ENCODE results near the gene MYO1D. TPM values are rescaled to one million over a fixed set of nuclear protein-coding genes. Genes with fewer than 3 reads are reported as not detected.

MYO1D gene
- total and polyA plus RNA-seq, 2 experiments from 2014 or later = 34.3 to 43.7 TPM

DNA sequence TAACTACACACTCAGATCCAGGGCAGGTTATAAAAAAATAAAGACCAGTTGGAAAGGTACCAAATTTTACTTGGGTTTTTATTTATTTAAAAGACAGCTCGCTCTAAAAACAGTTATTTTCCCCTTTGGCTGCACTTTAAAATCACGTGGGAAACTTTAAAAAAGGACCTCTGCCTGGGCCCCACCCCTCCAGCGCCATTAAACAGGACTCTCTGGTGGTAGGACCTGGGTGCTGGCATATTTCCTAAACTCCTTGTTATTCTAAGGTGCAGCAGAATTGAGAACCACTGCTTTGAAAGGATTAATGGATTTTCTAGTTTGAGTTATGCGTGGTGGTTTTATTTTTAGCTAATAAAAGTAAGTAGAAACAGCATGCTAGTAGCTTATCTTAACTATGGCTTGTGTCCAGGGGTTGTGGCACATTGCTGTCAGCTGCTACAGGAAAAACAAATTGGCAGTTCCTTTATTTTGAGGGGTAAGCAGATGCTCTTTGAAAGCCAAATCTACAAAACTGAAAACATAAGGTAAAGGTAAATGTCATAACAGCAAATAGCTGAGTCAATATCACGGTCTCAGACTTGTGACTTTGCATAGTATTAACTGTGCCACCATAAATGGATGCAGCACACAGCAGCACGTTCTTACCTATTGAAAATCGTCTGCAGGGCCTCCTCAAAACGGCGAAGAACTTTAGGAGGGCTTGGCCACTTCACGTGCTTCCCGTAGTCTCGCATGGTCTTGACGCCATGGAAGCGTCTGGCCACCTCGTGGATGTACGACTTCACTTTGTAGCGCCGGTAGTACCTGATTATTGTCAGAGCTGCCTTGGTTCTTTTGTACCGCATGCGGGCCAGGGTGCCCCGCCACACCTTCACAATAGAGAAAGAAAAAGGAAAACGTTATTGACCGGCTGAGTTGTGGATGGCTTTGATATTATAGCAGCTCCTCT lies 218.2 kb downstream of the MYO1D start:
- Histone ChIP-seq H3K4me1 (ENCODE audit: low read depth) (no peaks in the 10 kb centered on the region), H3K4me3 (no peak overlapping the region), H3K27me3 (no peaks in the 10 kb centered on the region), H3K27ac (no peak overlapping the region), H3K9me3 (ENCODE audit: low read depth) (no peaks in the 10 kb centered on the region), H3K36me3 (peaks cover 7% of the 10 kb centered on the region)
- no peak for DNase-seq (ENCODE audit: low read depth in 1 of 2, low spot score in 1 of 2)
- TF ChIP-seq, protein P1, sequence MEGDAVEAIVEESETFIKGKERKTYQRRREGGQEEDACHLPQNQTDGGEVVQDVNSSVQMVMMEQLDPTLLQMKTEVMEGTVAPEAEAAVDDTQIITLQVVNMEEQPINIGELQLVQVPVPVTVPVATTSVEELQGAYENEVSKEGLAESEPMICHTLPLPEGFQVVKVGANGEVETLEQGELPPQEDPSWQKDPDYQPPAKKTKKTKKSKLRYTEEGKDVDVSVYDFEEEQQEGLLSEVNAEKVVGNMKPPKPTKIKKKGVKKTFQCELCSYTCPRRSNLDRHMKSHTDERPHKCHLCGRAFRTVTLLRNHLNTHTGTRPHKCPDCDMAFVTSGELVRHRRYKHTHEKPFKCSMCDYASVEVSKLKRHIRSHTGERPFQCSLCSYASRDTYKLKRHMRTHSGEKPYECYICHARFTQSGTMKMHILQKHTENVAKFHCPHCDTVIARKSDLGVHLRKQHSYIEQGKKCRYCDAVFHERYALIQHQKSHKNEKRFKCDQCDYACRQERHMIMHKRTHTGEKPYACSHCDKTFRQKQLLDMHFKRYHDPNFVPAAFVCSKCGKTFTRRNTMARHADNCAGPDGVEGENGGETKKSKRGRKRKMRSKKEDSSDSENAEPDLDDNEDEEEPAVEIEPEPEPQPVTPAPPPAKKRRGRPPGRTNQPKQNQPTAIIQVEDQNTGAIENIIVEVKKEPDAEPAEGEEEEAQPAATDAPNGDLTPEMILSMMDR (IDR thresholded peaks at IDR 0.05; ENCODE audit: low read depth, low read length) = no peak

DNA sequence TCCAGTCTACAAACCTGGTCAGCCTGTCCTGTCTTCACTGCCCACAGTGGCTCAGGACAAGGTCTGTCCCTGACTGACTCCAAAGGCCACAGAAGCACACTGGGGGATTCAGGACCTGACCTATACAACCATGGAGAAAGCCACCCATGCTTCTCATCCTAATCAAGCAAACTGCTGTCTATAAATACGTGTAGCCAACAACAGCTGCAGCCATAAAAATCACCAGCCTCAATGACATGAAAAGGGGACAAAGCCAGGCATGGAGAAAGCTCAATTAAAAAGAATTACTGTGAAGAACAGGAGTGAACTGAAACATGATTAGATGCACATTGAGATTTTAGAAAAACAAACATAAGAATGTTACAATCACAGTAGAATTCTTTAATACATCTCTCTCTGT lies 220.0 kb downstream of the MYO1D start:
- TF ChIP-seq, protein P1 (IDR thresholded peaks at IDR 0.05; ENCODE audit: low read depth, low read length) = no peak
- no peaks in the 10 kb centered on the region for H3K4me1 ChIP-seq (ENCODE audit: low read depth)
- no peak overlapping the region for H3K27ac ChIP-seq

DNA sequence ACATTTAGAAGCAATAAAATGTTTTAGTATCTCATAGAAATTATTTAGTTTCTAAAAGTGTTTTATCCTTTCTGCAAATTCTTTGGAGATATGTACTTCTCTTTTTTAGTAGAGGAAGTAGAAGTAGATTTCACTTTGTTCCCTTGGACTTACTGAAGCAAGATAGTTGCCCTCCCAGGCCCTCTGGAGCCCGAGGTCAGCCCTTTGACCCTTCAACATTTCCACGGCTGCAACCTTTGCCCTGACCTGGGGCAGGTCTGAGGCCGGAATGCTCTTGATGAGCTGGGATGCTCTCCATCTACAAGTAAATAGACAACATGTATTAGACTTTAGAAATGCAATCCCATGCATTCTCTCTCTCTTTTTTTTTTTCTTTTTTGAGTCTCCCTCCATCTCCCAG lies 222.6 kb downstream of the MYO1D start:
- DNase-seq (ENCODE audit: low read depth in 1 of 2, low spot score in 1 of 2) = no peak
- Histone ChIP-seq H3K9me3 (ENCODE audit: low read depth) (no peaks in the 10 kb centered on the region), H3K27me3 (no peaks in the 10 kb centered on the region), H3K4me3 (no peak overlapping the region), H3K36me3 (peaks cover 27% of the 10 kb centered on the region), H3K27ac (no peak overlapping the region), H3K4me1 (ENCODE audit: low read depth) (no peaks in the 10 kb centered on the region)
- TF ChIP-seq, protein P1 (IDR thresholded peaks at IDR 0.05; ENCODE audit: low read depth, low read length) = no peak

More for the DNA sequence above, 220.0 kb downstream of the MYO1D start:
- Histone ChIP-seq H3K36me3 (peaks cover 18% of the 10 kb centered on the region), H3K4me3 (no peak overlapping the region), H3K9me3 (ENCODE audit: low read depth) (no peaks in the 10 kb centered on the region), H3K27me3 (no peaks in the 10 kb centered on the region)
- DNase-seq (ENCODE audit: low read depth in 1 of 2, low spot score in 1 of 2) = no peak

DNA sequence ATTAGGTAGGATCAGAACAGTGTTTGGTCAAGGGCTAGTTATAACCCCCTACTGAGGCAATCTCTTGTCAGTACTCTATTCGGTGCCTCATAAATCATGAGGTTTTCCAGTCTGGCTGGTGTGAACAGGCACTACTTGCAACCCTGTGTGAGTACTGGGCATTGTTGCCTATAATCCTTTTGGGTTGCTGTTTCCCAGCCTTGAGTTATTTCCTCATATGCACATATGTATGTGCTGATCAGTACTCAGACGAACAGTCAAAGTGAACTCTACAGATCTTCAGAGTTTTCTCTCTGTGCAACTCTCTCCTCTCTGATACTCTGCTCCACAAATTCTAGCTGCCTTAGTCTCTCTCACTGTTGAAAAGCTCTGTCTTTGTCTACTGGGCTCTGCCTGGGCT lies 225.8 kb downstream of the MYO1D start:
- Histone ChIP-seq H3K27me3 (no peaks in the 10 kb centered on the region), H3K27ac (no peak overlapping the region), H3K4me3 (no peak overlapping the region), H3K9me3 (ENCODE audit: low read depth) (no peaks in the 10 kb centered on the region), H3K36me3 (peaks cover 27% of the 10 kb centered on the region), H3K4me1 (ENCODE audit: low read depth) (peaks cover 4% of the 10 kb centered on the region)
- TF ChIP-seq, protein P1 (IDR thresholded peaks at IDR 0.05; ENCODE audit: low read depth, low read length) = no peak
- no peak for DNase-seq (ENCODE audit: low read depth in 1 of 2, low spot score in 1 of 2)

DNA sequence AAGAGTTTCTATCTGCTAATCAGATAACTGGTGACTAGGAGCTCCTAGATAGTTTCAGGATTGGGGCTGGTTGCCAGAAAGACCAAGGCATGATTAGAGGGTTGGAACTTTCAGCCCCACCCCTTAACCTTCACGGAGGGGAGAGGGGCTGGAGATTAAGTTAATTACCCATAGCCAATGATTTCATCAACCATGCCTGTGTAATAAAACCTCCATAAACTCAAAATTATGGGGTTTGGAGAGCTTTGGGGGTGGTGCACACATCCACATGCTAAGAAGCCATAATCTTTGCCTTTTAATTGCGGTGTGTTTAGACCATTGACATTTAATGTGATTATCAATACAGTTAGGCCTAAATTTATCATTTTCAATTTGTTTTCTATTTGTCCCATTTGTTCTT lies 228.5 kb downstream of the MYO1D start:
- no peaks in the 10 kb centered on the region for H3K9me3 ChIP-seq (ENCODE audit: low read depth)
- no peak for DNase-seq (ENCODE audit: low read depth in 1 of 2, low spot score in 1 of 2)
- H3K36me3 ChIP-seq = peaks cover 17% of the 10 kb centered on the region
- H3K4me3 ChIP-seq = no peak overlapping the region
- peaks cover 4% of the 10 kb centered on the region for H3K4me1 ChIP-seq (ENCODE audit: low read depth)
- H3K27ac ChIP-seq = no peak overlapping the region
- TF ChIP-seq, protein P1 (IDR thresholded peaks at IDR 0.05; ENCODE audit: low read depth, low read length) = no peak
- no peaks in the 10 kb centered on the region for H3K27me3 ChIP-seq
